ENCODE data around the gene GPR18.

Gene GPR18

GRCh38 chr13:99206226-99206625 lies 52.0 kb downstream of the GPR18 start:
- DNase-seq: no peak

- no peak for DNase-seq
Measured at GRCh38 chr13:99205621-99206220, 52.5 kb downstream of the GPR18 start.
